Neuronal stem cell (in vitro differentiated cells): ENCODE results near the gene ZNHIT3.
A peak's percentile ranks its signal among the peaks of the same experiment; 100 is the strongest.

Source experiments
- DNase-seq: peaks from one replicate; pipeline ENCODE4 v3.0.0-alpha.2; 2013; ENCODE audit warnings: low spot score
- H2AFZ ChIP-seq: one replicate; pipeline ENCODE4 v1.6.1; 2013; ENCODE audit warnings: mild to moderate bottlenecking, low read length, inconsistent platforms
- H2AK5ac ChIP-seq: 2 replicates; pipeline ENCODE4 v1.6.1; 2013; ENCODE audit warnings: low read depth, mild to moderate bottlenecking, inconsistent platforms, low read length, moderate library complexity, mixed read lengths
- H2BK120ac ChIP-seq: 2 replicates; pipeline ENCODE4 v1.6.1; 2013; ENCODE audit warnings: low read depth, mild to moderate bottlenecking, inconsistent platforms, low read length, moderate library complexity, mixed read lengths
- H2BK12ac ChIP-seq: one replicate; pipeline ENCODE4 v1.6.1; 2013; ENCODE audit warnings: low read length, inconsistent platforms
- H2BK15ac ChIP-seq: 2 replicates; pipeline ENCODE4 v1.6.1; 2013; ENCODE audit warnings: mild to moderate bottlenecking, low read length, inconsistent platforms, mixed read lengths
- H2BK5ac ChIP-seq: one replicate; pipeline ENCODE4 v1.6.1; 2013; ENCODE audit warnings: inconsistent platforms, mild to moderate bottlenecking, low read length, moderate library complexity
- H3K14ac ChIP-seq: one replicate; pipeline ENCODE4 v1.6.1; 2013; ENCODE audit warnings: low read length, inconsistent platforms
- H3K18ac ChIP-seq: 2 replicates; pipeline ENCODE4 v1.6.1; 2013; ENCODE audit warnings: low read length, inconsistent platforms
- H3K23ac ChIP-seq: 2 replicates; pipeline ENCODE4 v1.6.1; 2013; ENCODE audit warnings: low read depth, mild to moderate bottlenecking, mixed read lengths, low read length, inconsistent platforms; ENCODE audit not compliant: poor library complexity
- H3K27ac ChIP-seq: replicated peaks from 3 replicates; pipeline ENCODE4 v1.5.1; 2013; ENCODE audit warnings: low read length, inconsistent platforms
- H3K27me3 ChIP-seq, 3 experiments: 2 replicates each; pipeline ENCODE4 v1.6.1; 2013; ENCODE audit warnings: low read length in 3 of 3, mild to moderate bottlenecking in 2 of 3, inconsistent platforms in 1 of 3, low read depth in 1 of 3, mixed read lengths in 1 of 3, moderate library complexity in 1 of 3; ENCODE audit not compliant: control insufficient read depth in 3 of 3, insufficient read depth in 3 of 3
- H3K36me3 ChIP-seq, 2 donors: replicated peaks in 1 of 2; 2 replicates each; pipeline ENCODE4 v1.6.1; 2013; ENCODE audit warnings: low read length in 2 of 2; ENCODE audit not compliant: control insufficient read depth in 2 of 2, insufficient read depth in 2 of 2
- H3K4ac ChIP-seq: 2 replicates; pipeline ENCODE4 v1.6.1; 2013; ENCODE audit warnings: inconsistent platforms, mild to moderate bottlenecking, low read length, moderate library complexity
- H3K4me1 ChIP-seq, 2 donors: 1 replicate in 1 of 2; 2 replicates in 1 of 2; pipeline ENCODE4 v1.6.1; 2013; ENCODE audit warnings: low read length in 2 of 2, low read depth in 1 of 2; ENCODE audit not compliant: control insufficient read depth in 2 of 2, insufficient read depth in 1 of 2
- H3K4me2 ChIP-seq: one replicate; pipeline ENCODE4 v1.6.1; 2013; ENCODE audit warnings: mild to moderate bottlenecking, low read length, inconsistent platforms; ENCODE audit not compliant: insufficient read depth, poor library complexity, severe bottlenecking
- H3K4me3 ChIP-seq, 2 donors: 2 replicates each; pipeline ENCODE4 v1.5.1; 2013; ENCODE audit warnings: low read length in 2 of 2, mild to moderate bottlenecking in 2 of 2, inconsistent platforms in 1 of 2, moderate library complexity in 1 of 2
- H3K79me1 ChIP-seq: one replicate; pipeline ENCODE4 v1.6.1; 2013; ENCODE audit warnings: low read depth, mild to moderate bottlenecking, inconsistent platforms, low read length, moderate library complexity
- H3K9ac ChIP-seq: one replicate; pipeline ENCODE4 v1.6.1; 2013; ENCODE audit warnings: mild to moderate bottlenecking, low read depth, low read length, inconsistent platforms; ENCODE audit not compliant: poor library complexity
- H3K9me3 ChIP-seq, 2 donors: replicated peaks in 1 of 2; 2 replicates each; pipeline versions ENCODE3 to v1.6.1; 2013; ENCODE audit warnings: low read length in 2 of 2, mild to moderate bottlenecking in 2 of 2, inconsistent platforms in 1 of 2, low read depth in 1 of 2, mixed read lengths in 1 of 2, moderate library complexity in 1 of 2; ENCODE audit not compliant: control insufficient read depth in 2 of 2, insufficient read depth in 1 of 2
- H4K8ac ChIP-seq: one replicate; pipeline ENCODE4 v1.6.1; 2013; ENCODE audit warnings: low read depth, mild to moderate bottlenecking, inconsistent platforms, low read length, moderate library complexity
- H4K91ac ChIP-seq: one replicate; pipeline ENCODE4 v1.6.1; 2013; ENCODE audit warnings: low read length, low read depth, mild to moderate bottlenecking, inconsistent platforms; ENCODE audit not compliant: poor library complexity
- WGBS, 2 donors: extraction: QIAGEN DNeasy Blood & Tissue Kit; methylation state at CpG; one replicate each; pipeline ENCODE4 v1.1.7; 2013; ENCODE audit warnings: missing lambda C conversion rate in 2 of 2, mixed read lengths in 1 of 2; ENCODE audit not compliant: insufficient read length in 2 of 2, insufficient replicate concordance in 1 of 2; ENCODE audit errors: extremely low coverage in 2 of 2; 5-methylcytosine and 5-hydroxymethylcytosine counted together

ZNHIT3 gene

DNA sequence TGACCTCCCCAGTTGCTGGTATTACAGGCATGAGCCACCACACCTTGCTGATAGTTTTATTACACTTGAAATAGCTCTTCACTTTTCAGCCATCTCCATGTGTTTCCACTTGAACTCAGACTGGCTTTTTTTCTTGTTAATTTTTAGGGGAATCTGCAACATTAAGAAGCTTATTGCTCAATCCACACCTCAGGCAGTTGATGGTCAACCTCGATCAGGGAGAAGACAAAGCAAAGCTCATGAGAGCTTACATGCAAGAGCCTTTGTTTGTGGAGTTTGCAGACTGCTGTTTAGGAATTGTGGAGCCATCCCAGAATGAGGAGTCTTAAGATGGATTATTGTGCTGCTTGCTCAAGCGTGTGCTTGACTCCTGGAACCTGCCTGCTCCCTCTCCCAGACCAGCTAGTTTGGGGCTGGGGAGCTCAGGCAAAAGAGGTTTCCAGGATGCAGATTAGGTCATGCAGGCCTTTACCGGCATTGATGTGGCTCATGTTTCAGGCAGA is 8.6 kb downstream of the ZNHIT3 start:
- no peak overlapping the region for H2AK5ac ChIP-seq
- no peak overlapping the region for H3K4me3 ChIP-seq
- H2BK120ac ChIP-seq = no peak overlapping the region
- no peak overlapping the region for H3K23ac ChIP-seq
- peak; percentile 8 for DNase-seq
- H3K9ac ChIP-seq = no peak overlapping the region
- no peak overlapping the region for H2BK12ac ChIP-seq
- no peak overlapping the region for H2BK15ac ChIP-seq
- H2AFZ ChIP-seq = no peak overlapping the region
- peak overlapping the region; percentile 14 for H3K27ac ChIP-seq
- no peak overlapping the region for H4K8ac ChIP-seq
- H3K4ac ChIP-seq = no peak overlapping the region
- no peak overlapping the region for H3K18ac ChIP-seq
- H3K4me2 ChIP-seq = no peak overlapping the region
- H3K36me3 ChIP-seq = peaks cover 28 to 87% of the 10 kb centered on the region in 2 donors
- no peak overlapping the region for H2BK5ac ChIP-seq
- peaks cover 6% of the 10 kb centered on the region for H3K79me1 ChIP-seq
- H3K4me1 ChIP-seq = peaks cover 13 to 23% of the 10 kb centered on the region in 2 donors
- no CpG with 5 or more reads among the region's 3 CpGs for WGBS, 2 donors
- H3K9me3 ChIP-seq = no peaks in the 10 kb centered on the region
- no peak overlapping the region for H3K14ac ChIP-seq
- no peaks in the 10 kb centered on the region for H3K27me3 ChIP-seq
- H4K91ac ChIP-seq = no peak overlapping the region

DNA sequence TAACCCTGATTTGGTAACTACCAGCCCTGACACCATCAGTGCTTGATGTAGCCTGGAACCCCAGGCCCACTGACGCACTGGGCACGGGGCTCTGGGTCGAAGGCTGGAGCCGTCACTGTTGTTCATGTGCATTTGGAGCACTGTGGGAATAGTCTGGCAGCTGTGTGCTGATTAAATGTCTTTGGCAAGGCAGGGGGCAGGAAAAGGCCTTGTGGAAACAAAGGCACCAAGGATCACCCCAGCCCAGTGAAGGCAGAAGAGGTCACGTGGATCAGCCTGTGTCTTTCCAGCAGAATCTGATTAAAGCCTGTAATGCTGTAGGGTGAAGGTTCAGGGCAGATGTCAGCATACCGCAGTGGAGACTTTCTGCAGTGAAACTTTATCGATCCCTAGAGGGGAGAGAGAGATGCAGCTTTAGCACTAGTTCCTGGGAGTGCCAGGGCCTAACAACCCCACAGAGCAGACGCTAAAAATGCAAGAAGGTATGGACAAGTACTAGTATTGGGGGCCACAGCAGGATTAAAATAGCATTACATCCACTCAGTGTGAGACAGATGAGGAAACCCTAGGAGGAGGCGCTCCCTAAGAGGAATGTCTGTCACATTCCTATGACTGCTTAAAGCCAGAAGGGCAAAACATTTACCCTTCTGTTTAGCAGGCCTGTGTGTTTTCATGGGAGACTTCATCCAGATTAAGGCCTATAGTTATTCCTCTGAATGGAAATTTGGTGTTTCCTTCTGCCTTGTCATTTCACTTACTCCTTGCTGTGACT is 9.7 kb downstream of the ZNHIT3 start:
- no peak overlapping the region for H2BK5ac ChIP-seq
- no peak overlapping the region for H4K91ac ChIP-seq
- H3K27me3 ChIP-seq = no peaks in the 10 kb centered on the region
- H3K23ac ChIP-seq = no peak overlapping the region
- H3K4me3 ChIP-seq = no peak overlapping the region
- H2BK15ac ChIP-seq = no peak overlapping the region
- H2AFZ ChIP-seq = no peak overlapping the region
- peaks cover 13 to 23% of the 10 kb centered on the region in 2 donors for H3K4me1 ChIP-seq
- H3K9ac ChIP-seq = no peak overlapping the region
- H2BK12ac ChIP-seq = no peak overlapping the region
- H2BK120ac ChIP-seq = no peak overlapping the region
- H3K27ac ChIP-seq = peak overlapping the region; percentile 85
- H4K8ac ChIP-seq = no peak overlapping the region
- peaks cover 32 to 89% of the 10 kb centered on the region in 2 donors for H3K36me3 ChIP-seq
- H3K14ac ChIP-seq = no peak overlapping the region
- WGBS, 2 donors = no CpG with 5 or more reads among the region's 9 CpGs
- peak; percentile 37 for DNase-seq
- peaks cover 3% of the 10 kb centered on the region for H3K79me1 ChIP-seq
- H3K9me3 ChIP-seq = no peaks in the 10 kb centered on the region
- no peak overlapping the region for H3K4me2 ChIP-seq
- H2AK5ac ChIP-seq = no peak overlapping the region
- no peak overlapping the region for H3K4ac ChIP-seq
- H3K18ac ChIP-seq = no peak overlapping the region

DNA sequence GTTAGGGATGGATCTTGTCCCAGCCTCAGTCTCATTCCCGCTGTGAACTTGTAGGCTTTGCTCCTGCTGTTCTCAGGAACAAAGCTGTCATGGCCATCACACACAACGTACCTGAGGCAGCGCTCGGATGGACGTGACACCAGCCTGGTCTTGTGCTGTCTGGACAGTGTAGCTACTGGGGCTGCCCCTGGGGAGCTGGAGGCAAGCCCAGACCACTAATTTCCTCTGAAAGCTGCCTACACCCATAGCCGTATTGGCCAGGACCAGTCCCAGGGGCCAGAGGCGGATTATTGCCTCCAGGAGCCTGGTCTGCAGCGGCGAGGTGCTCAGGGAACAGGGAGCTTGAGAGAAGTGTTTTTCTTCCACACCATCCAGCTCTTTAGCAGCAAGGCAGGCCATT is 11.7 kb downstream of the ZNHIT3 start:
- Histone ChIP-seq H3K4me1 (peaks cover 13 to 23% of the 10 kb centered on the region in 2 donors), H3K14ac (no peak overlapping the region), H3K9ac (peak overlapping the region; percentile 38), H3K4me3 (no peak overlapping the region), H2BK120ac (no peak overlapping the region), H3K4me2 (no peak overlapping the region), H2AK5ac (no peak overlapping the region), H2BK5ac (no peak overlapping the region), H3K27ac (no peak overlapping the region), H2BK15ac (no peak overlapping the region), H2AFZ (no peak overlapping the region), H3K18ac (no peak overlapping the region), H2BK12ac (no peak overlapping the region), H4K8ac (no peak overlapping the region), H3K4ac (no peak overlapping the region), H3K9me3 (no peaks in the 10 kb centered on the region), H4K91ac (no peak overlapping the region), H3K23ac (no peak overlapping the region), H3K79me1 (no peaks in the 10 kb centered on the region), H3K27me3 (no peaks in the 10 kb centered on the region), H3K36me3 (peaks cover 34 to 89% of the 10 kb centered on the region in 2 donors)
- no peak for DNase-seq
- WGBS, 2 donors = no CpG with 5 or more reads among the region's 9 CpGs

DNA sequence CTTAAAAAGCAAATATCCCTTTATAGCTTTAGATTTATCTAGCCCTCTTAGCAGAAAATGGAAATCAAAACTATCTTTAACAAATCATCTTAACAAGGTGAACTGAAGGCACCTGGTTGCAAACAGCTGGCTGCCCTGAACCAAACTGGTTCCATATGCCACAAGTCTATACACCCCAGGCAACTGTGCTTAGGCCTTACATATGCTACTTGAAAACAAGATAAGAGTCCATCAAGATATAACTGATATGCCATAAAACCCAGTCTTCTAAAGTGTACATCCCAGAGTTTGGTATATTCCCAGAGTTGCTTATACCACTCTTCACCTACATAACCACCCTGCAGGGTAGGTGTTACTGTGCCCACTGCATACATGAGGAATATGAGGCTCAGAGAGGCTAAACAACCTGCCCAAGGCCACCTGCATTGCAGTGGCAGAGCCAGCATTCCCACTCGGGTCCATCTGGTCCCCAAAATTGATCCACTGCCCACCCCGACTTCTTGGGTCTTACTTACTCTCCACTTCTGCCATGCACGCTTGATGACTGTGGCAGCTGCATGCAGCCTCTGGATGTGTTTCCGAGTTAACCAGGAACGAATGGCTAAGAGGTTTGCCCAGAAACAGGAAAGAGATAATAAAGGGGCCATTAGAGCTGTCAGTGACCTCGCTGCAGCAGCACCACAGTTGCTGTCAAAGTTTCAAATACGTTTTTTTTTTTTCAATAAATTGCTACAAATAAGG is 12.2 kb downstream of the ZNHIT3 start:
- no CpG with 5 or more reads among the region's 7 CpGs for WGBS, 2 donors
- H4K8ac ChIP-seq = no peak overlapping the region
- no peaks in the 10 kb centered on the region for H3K9me3 ChIP-seq
- H2BK12ac ChIP-seq = no peak overlapping the region
- H3K9ac ChIP-seq = no peak overlapping the region
- peaks cover 35 to 89% of the 10 kb centered on the region in 2 donors for H3K36me3 ChIP-seq
- no peak overlapping the region for H2AK5ac ChIP-seq
- H3K79me1 ChIP-seq = no peaks in the 10 kb centered on the region
- H2BK120ac ChIP-seq = no peak overlapping the region
- H3K18ac ChIP-seq = no peak overlapping the region
- H3K4me1 ChIP-seq = peaks cover 13 to 23% of the 10 kb centered on the region in 2 donors
- H3K23ac ChIP-seq = no peak overlapping the region
- H3K4ac ChIP-seq = no peak overlapping the region
- H2BK5ac ChIP-seq = no peak overlapping the region
- no peaks in the 10 kb centered on the region for H3K27me3 ChIP-seq
- no peak for DNase-seq
- no peak overlapping the region for H3K4me3 ChIP-seq
- no peak overlapping the region for H2AFZ ChIP-seq
- no peak overlapping the region for H3K14ac ChIP-seq
- H3K4me2 ChIP-seq = no peak overlapping the region
- H2BK15ac ChIP-seq = no peak overlapping the region
- peak overlapping the region; percentile 11 for H3K27ac ChIP-seq
- H4K91ac ChIP-seq = no peak overlapping the region
